Measurements from ENCODE around the gene LGMN. TPM values are rescaled to one million over a fixed set of nuclear protein-coding genes. Genes with fewer than 3 reads are reported as not detected.

The LGMN gene
- total and polyA plus RNA-seq, 2 experiments from 2014 or later, result 60.0 to 83.5 TPM

DNA sequence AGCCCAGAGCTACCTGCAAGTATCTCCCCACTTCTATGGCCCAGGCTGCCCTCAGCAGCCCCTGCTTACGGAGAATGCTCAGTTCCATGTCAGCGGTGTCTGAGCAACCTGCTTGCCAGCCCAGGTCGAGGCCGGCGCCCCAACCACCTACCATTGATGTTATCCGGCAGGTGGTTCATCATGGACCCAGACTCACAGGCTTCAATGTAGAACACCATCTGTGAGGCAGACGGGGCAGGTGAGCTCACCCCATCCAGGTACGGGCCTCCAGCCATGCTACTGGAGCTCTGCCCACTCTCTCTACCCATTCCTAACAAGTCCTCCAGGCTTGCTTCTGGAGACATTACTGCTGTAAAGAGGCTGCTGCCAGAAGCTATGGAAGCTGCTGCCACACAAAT, 35.8 kb downstream of the LGMN start (continued):
- TF ChIP-seq, protein P1, sequence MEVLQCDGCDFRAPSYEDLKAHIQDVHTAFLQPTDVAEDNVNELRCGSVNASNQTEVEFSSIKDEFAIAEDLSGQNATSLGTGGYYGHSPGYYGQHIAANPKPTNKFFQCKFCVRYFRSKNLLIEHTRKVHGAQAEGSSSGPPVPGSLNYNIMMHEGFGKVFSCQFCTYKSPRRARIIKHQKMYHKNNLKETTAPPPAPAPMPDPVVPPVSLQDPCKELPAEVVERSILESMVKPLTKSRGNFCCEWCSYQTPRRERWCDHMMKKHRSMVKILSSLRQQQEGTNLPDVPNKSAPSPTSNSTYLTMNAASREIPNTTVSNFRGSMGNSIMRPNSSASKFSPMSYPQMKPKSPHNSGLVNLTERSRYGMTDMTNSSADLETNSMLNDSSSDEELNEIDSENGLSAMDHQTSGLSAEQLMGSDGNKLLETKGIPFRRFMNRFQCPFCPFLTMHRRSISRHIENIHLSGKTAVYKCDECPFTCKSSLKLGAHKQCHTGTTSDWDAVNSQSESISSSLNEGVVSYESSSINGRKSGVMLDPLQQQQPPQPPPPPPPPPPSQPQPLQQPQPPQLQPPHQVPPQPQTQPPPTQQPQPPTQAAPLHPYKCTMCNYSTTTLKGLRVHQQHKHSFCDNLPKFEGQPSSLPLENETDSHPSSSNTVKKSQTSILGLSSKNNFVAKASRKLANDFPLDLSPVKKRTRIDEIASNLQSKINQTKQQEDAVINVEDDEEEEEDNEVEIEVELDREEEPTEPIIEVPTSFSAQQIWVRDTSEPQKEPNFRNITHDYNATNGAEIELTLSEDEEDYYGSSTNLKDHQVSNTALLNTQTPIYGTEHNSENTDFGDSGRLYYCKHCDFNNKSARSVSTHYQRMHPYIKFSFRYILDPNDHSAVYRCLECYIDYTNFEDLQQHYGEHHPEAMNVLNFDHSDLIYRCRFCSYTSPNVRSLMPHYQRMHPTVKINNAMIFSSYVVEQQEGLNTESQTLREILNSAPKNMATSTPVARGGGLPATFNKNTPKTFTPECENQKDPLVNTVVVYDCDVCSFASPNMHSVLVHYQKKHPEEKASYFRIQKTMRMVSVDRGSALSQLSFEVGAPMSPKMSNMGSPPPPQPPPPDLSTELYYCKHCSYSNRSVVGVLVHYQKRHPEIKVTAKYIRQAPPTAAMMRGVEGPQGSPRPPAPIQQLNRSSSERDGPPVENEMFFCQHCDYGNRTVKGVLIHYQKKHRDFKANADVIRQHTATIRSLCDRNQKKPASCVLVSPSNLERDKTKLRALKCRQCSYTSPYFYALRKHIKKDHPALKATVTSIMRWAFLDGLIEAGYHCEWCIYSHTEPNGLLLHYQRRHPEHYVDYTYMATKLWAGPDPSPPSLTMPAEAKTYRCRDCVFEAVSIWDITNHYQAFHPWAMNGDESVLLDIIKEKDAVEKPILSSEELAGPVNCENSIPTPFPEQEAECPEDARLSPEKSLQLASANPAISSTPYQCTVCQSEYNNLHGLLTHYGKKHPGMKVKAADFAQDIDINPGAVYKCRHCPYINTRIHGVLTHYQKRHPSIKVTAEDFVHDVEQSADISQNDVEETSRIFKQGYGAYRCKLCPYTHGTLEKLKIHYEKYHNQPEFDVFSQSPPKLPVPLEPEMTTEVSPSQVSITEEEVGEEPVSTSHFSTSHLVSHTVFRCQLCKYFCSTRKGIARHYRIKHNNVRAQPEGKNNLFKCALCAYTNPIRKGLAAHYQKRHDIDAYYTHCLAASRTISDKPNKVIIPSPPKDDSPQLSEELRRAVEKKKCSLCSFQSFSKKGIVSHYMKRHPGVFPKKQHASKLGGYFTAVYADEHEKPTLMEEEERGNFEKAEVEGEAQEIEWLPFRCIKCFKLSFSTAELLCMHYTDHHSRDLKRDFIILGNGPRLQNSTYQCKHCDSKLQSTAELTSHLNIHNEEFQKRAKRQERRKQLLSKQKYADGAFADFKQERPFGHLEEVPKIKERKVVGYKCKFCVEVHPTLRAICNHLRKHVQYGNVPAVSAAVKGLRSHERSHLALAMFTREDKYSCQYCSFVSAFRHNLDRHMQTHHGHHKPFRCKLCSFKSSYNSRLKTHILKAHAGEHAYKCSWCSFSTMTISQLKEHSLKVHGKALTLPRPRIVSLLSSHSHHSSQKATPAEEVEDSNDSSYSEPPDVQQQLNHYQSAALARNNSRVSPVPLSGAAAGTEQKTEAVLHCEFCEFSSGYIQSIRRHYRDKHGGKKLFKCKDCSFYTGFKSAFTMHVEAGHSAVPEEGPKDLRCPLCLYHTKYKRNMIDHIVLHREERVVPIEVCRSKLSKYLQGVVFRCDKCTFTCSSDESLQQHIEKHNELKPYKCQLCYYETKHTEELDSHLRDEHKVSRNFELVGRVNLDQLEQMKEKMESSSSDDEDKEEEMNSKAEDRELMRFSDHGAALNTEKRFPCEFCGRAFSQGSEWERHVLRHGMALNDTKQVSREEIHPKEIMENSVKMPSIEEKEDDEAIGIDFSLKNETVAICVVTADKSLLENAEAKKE (CRISPR knock-in tag; IDR thresholded peaks at IDR 0.05), result no peak
- no peak for TF ChIP-seq JUNB (IDR thresholded peaks at IDR 0.05; ENCODE audit: unreplicated experiment)

DNA sequence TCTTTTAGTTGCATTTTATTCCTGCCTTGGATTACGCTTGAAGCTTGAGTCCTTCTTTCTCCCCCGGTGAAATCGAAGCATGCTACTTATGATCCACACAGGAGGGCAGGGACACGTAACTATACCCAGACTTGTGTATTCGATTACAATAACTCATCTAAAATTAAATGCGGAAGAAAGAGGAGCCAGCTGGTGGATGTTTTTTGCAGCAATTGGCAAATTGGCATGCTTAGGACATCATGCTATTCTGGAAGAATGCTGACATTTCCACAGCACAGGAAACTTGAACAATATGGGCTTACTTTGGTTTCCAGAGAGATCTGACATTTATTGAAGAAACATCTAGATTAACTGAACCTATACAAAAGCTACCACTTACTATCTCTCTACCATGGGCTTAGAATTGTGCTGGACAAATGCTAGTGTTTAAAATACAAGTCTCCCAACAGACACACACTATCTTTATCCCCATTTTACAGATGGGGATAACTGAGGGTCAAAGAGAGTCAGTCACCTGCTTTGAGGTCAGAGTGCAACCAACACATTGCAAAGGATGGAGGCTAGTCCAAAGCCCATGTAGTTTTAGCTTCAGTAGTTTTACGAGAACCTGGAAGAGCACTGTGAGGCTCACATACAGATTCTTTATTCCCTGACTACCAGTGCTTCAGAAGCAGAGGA, 36.3 kb downstream of the LGMN start:
- DNase-seq (ENCODE audit: low spot score), result no peak
- H3K4me3 Mint-ChIP-seq, result no peak overlapping the region
- Histone ChIP-seq H3K9me2 (ENCODE audit: insufficient read depth) (no peaks in the 10 kb centered on the region), H3K4me1 (ENCODE audit: insufficient read depth) (no peaks in the 10 kb centered on the region), H3K4me3 (no peak overlapping the region), H3K79me2 (replicated peaks; ENCODE audit: insufficient read depth) (no peaks in the 10 kb centered on the region), H3K27ac (ENCODE audit: low read depth) (no peak overlapping the region), H3K27me3 (ENCODE audit: insufficient read depth) (no peaks in the 10 kb centered on the region), H4K20me1 (replicated peaks; ENCODE audit: insufficient read depth) (peaks cover 6% of the 10 kb centered on the region; the same call in 1 of the 2 replicates), H3F3A (replicated peaks; ENCODE audit: low read depth) (no peaks in the 10 kb centered on the region), H3K36me3 (ENCODE audit: insufficient read depth) (peaks cover 3% of the 10 kb centered on the region), H3K4me2 (no peak overlapping the region), H2AFZ (no peak overlapping the region)
- peaks cover 2% of the 10 kb centered on the region; the same call in 1 of the 3 replicates for H3K4me1 Mint-ChIP-seq
- peaks cover 11% of the 10 kb centered on the region for H3K36me3 Mint-ChIP-seq (ENCODE audit: low read depth)
- no peak for ATAC-seq
- H3K9me3 Mint-ChIP-seq, result no peaks in the 10 kb centered on the region
- peaks cover 5% of the 10 kb centered on the region for H3K27me3 Mint-ChIP-seq (ENCODE audit: insufficient read depth, low read depth, poor library complexity)
- TF ChIP-seq CREB1 (CRISPR knock-in tag; IDR thresholded peaks at IDR 0.05; ENCODE audit: low read depth) (no peak), NANOG (IDR thresholded peaks at IDR 0.05; ENCODE audit: borderline replicate concordance) (no peak), EZH2 (IDR thresholded peaks at IDR 0.05; ENCODE audit: low read depth, unreplicated experiment) (no peak), JUNB (IDR thresholded peaks at IDR 0.05; ENCODE audit: unreplicated experiment) (no peak)
- TF ChIP-seq, protein P2, sequence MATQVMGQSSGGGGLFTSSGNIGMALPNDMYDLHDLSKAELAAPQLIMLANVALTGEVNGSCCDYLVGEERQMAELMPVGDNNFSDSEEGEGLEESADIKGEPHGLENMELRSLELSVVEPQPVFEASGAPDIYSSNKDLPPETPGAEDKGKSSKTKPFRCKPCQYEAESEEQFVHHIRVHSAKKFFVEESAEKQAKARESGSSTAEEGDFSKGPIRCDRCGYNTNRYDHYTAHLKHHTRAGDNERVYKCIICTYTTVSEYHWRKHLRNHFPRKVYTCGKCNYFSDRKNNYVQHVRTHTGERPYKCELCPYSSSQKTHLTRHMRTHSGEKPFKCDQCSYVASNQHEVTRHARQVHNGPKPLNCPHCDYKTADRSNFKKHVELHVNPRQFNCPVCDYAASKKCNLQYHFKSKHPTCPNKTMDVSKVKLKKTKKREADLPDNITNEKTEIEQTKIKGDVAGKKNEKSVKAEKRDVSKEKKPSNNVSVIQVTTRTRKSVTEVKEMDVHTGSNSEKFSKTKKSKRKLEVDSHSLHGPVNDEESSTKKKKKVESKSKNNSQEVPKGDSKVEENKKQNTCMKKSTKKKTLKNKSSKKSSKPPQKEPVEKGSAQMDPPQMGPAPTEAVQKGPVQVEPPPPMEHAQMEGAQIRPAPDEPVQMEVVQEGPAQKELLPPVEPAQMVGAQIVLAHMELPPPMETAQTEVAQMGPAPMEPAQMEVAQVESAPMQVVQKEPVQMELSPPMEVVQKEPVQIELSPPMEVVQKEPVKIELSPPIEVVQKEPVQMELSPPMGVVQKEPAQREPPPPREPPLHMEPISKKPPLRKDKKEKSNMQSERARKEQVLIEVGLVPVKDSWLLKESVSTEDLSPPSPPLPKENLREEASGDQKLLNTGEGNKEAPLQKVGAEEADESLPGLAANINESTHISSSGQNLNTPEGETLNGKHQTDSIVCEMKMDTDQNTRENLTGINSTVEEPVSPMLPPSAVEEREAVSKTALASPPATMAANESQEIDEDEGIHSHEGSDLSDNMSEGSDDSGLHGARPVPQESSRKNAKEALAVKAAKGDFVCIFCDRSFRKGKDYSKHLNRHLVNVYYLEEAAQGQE (IDR thresholded peaks at IDR 0.05; ENCODE audit: unreplicated experiment), result no peak
- H3K27ac Mint-ChIP-seq, result no peak overlapping the region

Data from GM23338 (cell line).